Progenitor cell of endocrine pancreas (in vitro differentiated cells): ENCODE measurements around the gene COL9A3. TPM values are rescaled to one million over a fixed set of nuclear protein-coding genes. Genes with fewer than 3 reads are reported as not detected.
A peak's percentile ranks its signal among the peaks of the same experiment; 100 is the strongest.

Experiments used
- DNase-seq: peaks from one replicate; pipeline ENCODE4 v3.0.0; 2021; ENCODE audit warnings: low spot score; ENCODE audit not compliant: unreplicated experiment
- H3K27ac Mint-ChIP-seq: 2 replicates; pipeline ENCODE4 v1.8.0; 2021; ENCODE audit warnings: mild to moderate bottlenecking, moderate library complexity, mixed read lengths
- H3K27me3 Mint-ChIP-seq: 2 replicates; pipeline ENCODE4 v1.8.0; 2021; ENCODE audit warnings: mixed read lengths
- H3K36me3 Mint-ChIP-seq: 2 replicates; pipeline ENCODE4 v1.8.0; 2022; ENCODE audit warnings: mixed read lengths; ENCODE audit not compliant: insufficient read depth
- H3K4me1 Mint-ChIP-seq: 2 replicates; pipeline ENCODE4 v1.8.0; 2021; ENCODE audit warnings: low read depth, mixed read lengths
- H3K4me3 Mint-ChIP-seq: 2 replicates; pipeline ENCODE4 v1.8.0; 2021; ENCODE audit warnings: low read depth, mild to moderate bottlenecking, moderate library complexity, mixed read lengths
- H3K9me3 Mint-ChIP-seq: 2 replicates; pipeline ENCODE4 v1.8.0; 2021; ENCODE audit warnings: low read depth, mixed read lengths
- total RNA-seq: library from RNA; stranded (reverse); gene quantifications from 2 replicates; pipeline ENCODE4 v1.2.1, GENCODE V29; 2021
- TF ChIP-seq, protein P1 (sequence below): fragments of 200-600 bp; sonication (generic); IDR thresholded peaks from one replicate; pipeline ENCODE4 v1.5.0; 2021; ENCODE audit warnings: antibody characterized with exemption, mild to moderate bottlenecking; ENCODE audit not compliant: unreplicated experiment

COL9A3 gene
- total RNA-seq, 1 donor from 2014 or later, result 81.5 TPM

DNA sequence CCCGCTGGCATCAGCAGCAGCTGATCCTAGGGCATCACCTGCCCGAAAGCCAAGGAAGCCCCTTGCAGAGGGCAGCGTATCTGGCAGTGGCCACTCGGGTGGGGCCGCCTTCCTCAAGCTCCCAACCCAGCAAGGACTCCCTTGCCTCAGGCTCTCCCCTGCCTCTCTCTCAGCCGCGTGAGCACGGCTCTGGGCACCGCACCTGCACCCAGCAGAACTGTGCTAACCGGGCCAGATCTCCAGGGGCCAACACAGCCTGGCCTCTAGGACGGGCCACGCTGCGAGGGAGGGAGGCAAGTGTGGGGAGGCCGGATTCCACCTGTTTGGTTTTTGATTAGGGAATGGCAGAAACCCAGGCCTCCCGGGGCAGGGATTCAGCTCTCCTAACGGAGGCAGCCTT lies 32.4 kb upstream of the COL9A3 start:
- no peak overlapping the region for H3K27ac Mint-ChIP-seq
- no peak for DNase-seq
- H3K36me3 Mint-ChIP-seq, result no peaks in the 10 kb centered on the region
- no peaks in the 10 kb centered on the region for H3K4me1 Mint-ChIP-seq
- H3K27me3 Mint-ChIP-seq, result peaks cover 19% of the 10 kb centered on the region
- H3K9me3 Mint-ChIP-seq, result no peaks in the 10 kb centered on the region
- no peak overlapping the region for H3K4me3 Mint-ChIP-seq
- TF ChIP-seq, protein P1, sequence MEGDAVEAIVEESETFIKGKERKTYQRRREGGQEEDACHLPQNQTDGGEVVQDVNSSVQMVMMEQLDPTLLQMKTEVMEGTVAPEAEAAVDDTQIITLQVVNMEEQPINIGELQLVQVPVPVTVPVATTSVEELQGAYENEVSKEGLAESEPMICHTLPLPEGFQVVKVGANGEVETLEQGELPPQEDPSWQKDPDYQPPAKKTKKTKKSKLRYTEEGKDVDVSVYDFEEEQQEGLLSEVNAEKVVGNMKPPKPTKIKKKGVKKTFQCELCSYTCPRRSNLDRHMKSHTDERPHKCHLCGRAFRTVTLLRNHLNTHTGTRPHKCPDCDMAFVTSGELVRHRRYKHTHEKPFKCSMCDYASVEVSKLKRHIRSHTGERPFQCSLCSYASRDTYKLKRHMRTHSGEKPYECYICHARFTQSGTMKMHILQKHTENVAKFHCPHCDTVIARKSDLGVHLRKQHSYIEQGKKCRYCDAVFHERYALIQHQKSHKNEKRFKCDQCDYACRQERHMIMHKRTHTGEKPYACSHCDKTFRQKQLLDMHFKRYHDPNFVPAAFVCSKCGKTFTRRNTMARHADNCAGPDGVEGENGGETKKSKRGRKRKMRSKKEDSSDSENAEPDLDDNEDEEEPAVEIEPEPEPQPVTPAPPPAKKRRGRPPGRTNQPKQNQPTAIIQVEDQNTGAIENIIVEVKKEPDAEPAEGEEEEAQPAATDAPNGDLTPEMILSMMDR, result no peak

DNA sequence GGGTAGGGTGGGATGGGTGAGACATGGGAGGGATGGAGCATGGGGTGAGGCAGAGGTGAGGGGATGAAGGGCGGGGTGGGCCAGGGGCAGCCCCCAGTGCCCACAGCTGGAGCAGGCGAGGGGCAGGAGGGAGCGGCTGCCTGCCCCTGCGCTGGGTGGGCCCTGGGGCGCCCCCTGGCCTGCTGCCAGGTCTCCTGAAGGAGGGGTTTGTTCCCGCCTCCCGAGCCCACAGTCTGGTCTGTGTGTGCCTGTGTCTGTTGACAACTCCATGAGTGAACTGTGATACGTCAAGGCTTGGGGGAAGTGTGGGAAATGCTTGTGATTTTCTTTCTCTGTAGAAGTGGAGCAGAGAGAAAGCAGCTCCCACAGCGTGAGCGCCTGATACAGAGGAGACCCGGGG lies 31.5 kb upstream of the COL9A3 start:
- H3K36me3 Mint-ChIP-seq, result no peaks in the 10 kb centered on the region
- H3K27me3 Mint-ChIP-seq, result peaks cover 19% of the 10 kb centered on the region
- no peaks in the 10 kb centered on the region for H3K4me1 Mint-ChIP-seq
- H3K4me3 Mint-ChIP-seq, result no peak overlapping the region
- DNase-seq, result no peak
- no peak overlapping the region for H3K27ac Mint-ChIP-seq
- no peaks in the 10 kb centered on the region for H3K9me3 Mint-ChIP-seq
- TF ChIP-seq, protein P1, result no peak

DNA sequence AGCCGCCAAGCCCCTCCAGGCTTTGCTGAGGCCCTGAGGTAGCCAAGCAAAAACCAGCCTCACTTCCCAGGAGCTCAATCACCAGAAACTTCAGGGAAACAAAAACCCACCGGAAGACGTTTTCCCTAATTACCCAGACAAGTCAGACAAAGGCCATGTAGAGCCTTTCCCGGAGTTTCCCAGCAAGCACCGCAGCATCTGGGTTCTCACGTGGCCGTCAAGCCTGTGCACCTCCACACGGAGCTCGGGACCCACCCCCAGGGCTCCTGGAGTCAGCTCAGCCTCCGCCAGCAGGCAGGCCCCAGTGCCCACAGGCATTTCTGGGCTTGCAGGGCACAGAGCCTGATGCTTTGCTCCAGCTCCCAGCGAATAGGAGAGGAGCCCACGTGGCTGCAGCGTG lies 30.7 kb upstream of the COL9A3 start:
- Mint-ChIP-seq H3K36me3 (no peaks in the 10 kb centered on the region), H3K27me3 (peaks cover 19% of the 10 kb centered on the region), H3K4me3 (no peak overlapping the region), H3K9me3 (no peaks in the 10 kb centered on the region), H3K4me1 (no peaks in the 10 kb centered on the region), H3K27ac (peak overlapping the region; percentile 83)
- DNase-seq, result no peak
- TF ChIP-seq, protein P1, result no peak

DNA sequence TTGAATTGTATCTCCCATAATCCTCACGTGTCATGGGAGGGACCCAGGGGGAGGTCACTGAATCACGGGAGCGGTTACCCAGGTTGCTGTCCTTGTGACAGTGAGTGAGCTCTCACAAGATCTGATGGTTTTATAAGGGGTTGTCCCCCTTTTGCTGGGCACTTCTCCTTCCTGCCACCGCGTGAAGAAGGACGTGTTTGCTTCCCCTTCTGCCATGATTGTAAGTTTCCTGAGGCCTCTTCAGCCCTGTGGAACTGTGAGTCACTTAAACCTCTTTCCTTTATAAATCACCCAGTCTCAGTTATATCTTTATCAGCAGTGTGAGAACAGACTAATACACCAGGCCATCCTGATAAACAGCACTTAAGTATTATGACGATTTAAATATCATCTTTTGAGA lies 29.5 kb upstream of the COL9A3 start:
- H3K9me3 Mint-ChIP-seq, result no peaks in the 10 kb centered on the region
- no peak for DNase-seq
- TF ChIP-seq, protein P1, result no peak
- H3K27ac Mint-ChIP-seq, result no peak overlapping the region
- no peaks in the 10 kb centered on the region for H3K4me1 Mint-ChIP-seq
- no peak overlapping the region for H3K4me3 Mint-ChIP-seq
- H3K36me3 Mint-ChIP-seq, result no peaks in the 10 kb centered on the region
- H3K27me3 Mint-ChIP-seq, result peaks cover 27% of the 10 kb centered on the region

DNA sequence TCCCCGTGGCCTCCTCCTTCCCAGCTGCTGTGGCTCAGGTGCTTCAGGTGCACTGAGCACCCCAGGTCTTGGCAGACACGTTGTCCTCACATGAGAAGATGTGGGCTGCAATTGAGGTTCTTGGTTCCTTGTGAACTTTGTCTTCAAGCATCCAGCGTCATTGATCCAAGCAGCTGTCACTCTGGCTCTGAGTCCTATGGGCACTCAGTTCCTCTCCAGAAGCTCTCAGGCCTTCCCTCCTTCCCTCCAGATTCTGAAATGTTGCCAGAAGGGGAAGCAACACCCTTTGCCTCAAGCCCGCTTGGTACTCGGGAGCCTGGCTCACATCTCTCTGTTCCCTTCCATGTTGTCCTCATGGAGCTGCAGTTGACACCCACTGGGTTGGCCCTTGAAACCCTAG lies 29.0 kb upstream of the COL9A3 start:
- Mint-ChIP-seq H3K36me3 (no peaks in the 10 kb centered on the region), H3K27ac (no peak overlapping the region), H3K27me3 (peaks cover 29% of the 10 kb centered on the region), H3K9me3 (no peaks in the 10 kb centered on the region), H3K4me3 (no peak overlapping the region), H3K4me1 (no peaks in the 10 kb centered on the region)
- TF ChIP-seq, protein P1, result no peak
- DNase-seq, result no peak
